ENCODE measurements around the gene RHBDD1. TPM values are rescaled to one million over a fixed set of nuclear protein-coding genes. Genes with fewer than 3 reads are reported as not detected.

The RHBDD1 gene
- total and polyA plus RNA-seq, 5 donors = 9.3 to 47.3 (median 40.9) TPM

DNA sequence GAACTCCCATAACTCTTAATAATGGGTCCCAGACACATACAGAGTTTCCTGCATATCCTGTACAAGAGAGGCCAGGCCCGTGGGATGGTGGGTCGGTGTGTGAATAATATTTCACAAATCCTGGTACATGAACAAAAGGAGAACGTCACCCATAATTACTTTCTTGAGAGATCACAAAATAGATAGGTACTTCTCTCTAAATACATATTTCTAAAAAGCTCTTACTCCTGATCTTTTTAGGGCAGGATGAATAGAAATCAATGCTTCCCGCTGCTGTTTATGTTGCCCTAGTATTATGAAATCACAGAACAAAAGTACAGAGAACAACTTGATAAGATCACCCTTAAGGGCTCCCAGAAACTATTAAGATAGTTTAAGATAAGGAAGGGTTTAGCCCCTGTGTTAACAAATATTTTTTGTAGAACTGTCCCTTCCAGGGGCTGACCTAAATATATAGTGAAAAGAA is 41.6 kb upstream of the RHBDD1 start:
- WGBS = 18% methylated on average over 4 of the region's 4 CpGs
- ATAC-seq (no peak), DNase-seq (no peak)
- peaks cover 6% of the 10 kb centered on the region for H3K4me1 ChIP-seq (ENCODE audit: control insufficient read depth, insufficient read depth, low read length)
- peak overlapping the region; percentile 42 for H3K4me3 ChIP-seq (ENCODE audit: low read length)
- no peaks in the 10 kb centered on the region for H3K9me3 ChIP-seq (ENCODE audit: control insufficient read depth, low read length)
- H3K27me3 ChIP-seq (ENCODE audit: control insufficient read depth, insufficient read depth) = no peaks in the 10 kb centered on the region
- intact Hi-C loops (cut with DNase I) = loop anchor here in 3 of 4 donors (10.0 kb wide), 6 partner anchors 49 to 579 kb away; no protein-coding TSS in a partner anchor
- no peak overlapping the region for H3K27ac ChIP-seq (ENCODE audit: low read length)

DNA sequence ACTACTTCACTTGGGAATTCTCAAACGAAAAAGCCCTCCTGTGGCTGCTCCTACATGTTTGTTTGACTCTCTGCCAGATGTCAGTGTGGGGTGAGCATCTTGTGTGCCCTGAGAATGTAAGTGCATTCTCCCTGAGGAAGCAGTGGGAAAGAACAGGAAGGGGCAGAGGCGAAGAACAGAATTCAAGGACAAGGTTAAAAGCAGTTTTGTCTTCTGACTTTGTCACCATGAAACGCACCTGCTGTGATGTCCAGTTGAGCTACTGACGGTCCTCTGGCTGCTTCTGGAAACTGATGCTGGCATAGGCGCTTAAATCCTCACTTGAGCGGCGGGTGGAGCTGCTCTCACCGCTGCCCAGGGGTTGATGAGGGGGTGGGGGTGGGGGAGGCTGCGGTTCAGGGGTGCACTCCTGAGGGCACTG is 41.1 kb upstream of the RHBDD1 start:
- peak overlapping the region; percentile 69 for H3K27ac ChIP-seq (ENCODE audit: low read length)
- DNase-seq = peak in 2 of 3 donors; percentile 45 to 55
- ATAC-seq = no peak
- 16% methylated on average over 9 of the region's 9 CpGs for WGBS
- intact Hi-C loops (cut with DNase I) = loop anchor here (5.0 to 10.0 kb wide), 9 partner anchors 50 to 580 kb away; no protein-coding TSS in a partner anchor
- no peaks in the 10 kb centered on the region for H3K27me3 ChIP-seq (ENCODE audit: control insufficient read depth, insufficient read depth)
- peaks cover 6% of the 10 kb centered on the region for H3K4me1 ChIP-seq (ENCODE audit: control insufficient read depth, insufficient read depth, low read length)
- no peaks in the 10 kb centered on the region for H3K9me3 ChIP-seq (ENCODE audit: control insufficient read depth, low read length)
- H3K4me3 ChIP-seq (ENCODE audit: low read length) = peak overlapping the region; percentile 42

DNA sequence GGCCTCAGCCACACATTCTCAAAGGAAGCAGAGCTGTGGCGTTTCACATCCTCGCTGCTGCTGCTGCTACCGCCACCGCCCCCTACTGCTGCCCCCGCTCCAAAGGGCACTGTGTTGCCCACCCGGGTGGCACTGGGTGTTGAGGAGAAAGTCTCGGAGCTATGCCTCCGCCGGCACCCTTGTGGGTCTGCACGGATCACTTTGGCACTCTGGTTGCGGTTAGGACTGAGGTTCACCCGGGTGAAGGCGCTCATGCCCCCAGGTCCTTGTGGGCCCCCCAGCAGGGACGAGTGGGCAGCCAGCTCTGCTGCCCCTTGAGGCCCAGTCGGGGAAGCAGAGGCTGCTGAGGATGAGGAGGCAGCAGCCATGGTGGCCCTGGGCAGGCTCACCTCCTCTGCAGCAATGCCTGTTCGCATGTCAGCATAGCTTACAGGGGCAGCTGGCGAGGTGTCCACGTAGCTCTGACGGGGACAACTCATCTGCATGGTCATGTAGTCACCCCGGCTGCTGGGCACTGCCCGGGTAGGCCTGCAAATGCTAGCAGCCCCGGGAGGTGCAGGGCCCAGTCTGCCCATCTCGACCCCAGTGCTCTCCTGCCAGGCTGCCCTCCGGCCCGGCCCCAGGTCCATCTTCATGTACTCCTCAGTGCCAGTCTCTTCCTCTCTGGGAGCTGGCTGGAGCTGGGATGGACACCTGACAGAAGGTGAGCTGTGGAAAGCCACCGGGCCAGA is 40.4 kb upstream of the RHBDD1 start:
- DNase-seq (peak; percentile 23 to 68 (median 59)), ATAC-seq (no peak)
- H3K9me3 ChIP-seq (ENCODE audit: control insufficient read depth, low read length) = no peaks in the 10 kb centered on the region
- intact Hi-C loops (cut with DNase I) = loop anchor here (5.0 to 10.0 kb wide), 9 partner anchors 51 to 581 kb away; no protein-coding TSS in a partner anchor
- H3K27me3 ChIP-seq (ENCODE audit: control insufficient read depth, insufficient read depth) = no peaks in the 10 kb centered on the region
- peak overlapping the region; percentile 42 for H3K4me3 ChIP-seq (ENCODE audit: low read length)
- 48% methylated on average over 26 of the region's 26 CpGs for WGBS
- peaks cover 6% of the 10 kb centered on the region for H3K4me1 ChIP-seq (ENCODE audit: control insufficient read depth, insufficient read depth, low read length)
- peak overlapping the region; percentile 63 for H3K27ac ChIP-seq (ENCODE audit: low read length)

DNA sequence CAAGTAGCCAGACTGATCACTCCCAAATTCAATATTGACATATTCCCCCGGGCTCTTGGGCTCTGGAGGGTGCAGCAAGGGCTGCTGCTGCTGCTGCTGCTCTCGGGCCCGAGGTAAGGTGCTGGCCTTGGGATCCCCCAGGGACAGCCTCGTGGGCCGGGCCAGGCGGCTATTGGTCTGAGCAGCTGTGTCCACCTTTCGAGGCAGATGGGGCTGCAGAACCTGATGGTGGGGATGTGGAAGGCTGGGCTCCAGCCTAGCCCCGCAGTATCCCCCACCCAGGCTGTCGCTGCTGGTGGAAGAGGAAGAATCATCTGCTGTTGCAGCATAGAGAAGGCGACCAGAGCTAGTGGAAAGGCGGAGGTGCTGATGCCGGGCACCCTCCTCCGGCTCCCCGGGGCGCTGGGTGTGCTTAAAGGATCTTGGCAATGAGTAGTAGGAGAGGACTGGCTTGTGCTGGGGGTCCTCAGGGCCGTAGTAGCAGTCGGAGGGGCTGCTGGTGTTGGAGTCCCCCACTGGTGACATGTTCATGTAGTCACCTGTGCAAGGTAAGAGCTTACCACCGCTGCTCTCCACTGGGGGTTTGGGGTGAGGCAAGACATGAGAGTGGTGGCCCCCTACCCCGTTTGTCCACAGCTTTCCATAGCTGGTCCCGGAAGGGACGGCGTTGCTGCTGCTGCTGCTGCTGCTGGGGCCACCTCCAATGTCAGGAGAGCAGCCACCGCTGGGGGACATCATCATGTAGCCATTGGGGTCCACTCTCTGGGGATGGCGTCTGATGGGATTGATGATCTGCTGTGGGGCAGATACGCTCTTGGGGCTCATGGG is 39.6 kb upstream of the RHBDD1 start:
- peak; percentile 14 to 58 (median 51) for DNase-seq

DNA sequence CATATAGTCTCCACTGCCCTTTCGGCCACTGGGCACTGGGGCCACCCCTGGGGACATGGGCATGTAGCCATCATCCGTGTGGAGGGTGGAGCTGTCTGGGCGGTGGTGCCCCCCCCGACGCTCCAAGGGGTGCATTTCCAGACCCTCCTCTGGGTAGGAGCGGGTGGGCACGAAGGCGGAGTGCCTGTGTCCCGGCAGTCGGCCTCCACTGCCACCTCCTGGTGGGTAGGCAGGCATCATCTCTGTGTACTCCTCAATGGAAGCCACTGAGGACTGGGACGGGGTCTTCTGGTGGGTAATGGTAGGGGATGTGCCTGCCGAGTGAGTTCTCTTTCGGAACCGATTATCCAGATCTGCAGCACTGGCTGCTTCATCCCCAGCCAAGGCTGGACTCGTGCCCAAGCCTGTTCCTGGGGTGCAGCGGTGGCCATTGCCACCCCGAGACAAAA is 39.0 kb upstream of the RHBDD1 start:
- Histone ChIP-seq H3K4me1 (ENCODE audit: control insufficient read depth, insufficient read depth, low read length) (peaks cover 3% of the 10 kb centered on the region), H3K9me3 (ENCODE audit: control insufficient read depth, low read length) (no peaks in the 10 kb centered on the region), H3K27me3 (ENCODE audit: control insufficient read depth, insufficient read depth) (no peaks in the 10 kb centered on the region), H3K27ac (ENCODE audit: low read length) (no peak overlapping the region), H3K4me3 (ENCODE audit: low read length) (no peak overlapping the region)
- intact Hi-C loops (cut with DNase I) = loop anchor here (5.0 to 10.0 kb wide), 9 partner anchors 52 to 582 kb away; no protein-coding TSS in a partner anchor
- DNase-seq (peak; percentile 59 to 83 (median 83)), ATAC-seq (peak; percentile 33 to 37)
- 54% methylated on average over 17 of the region's 17 CpGs for WGBS

More for the DNA sequence above, 39.6 kb upstream of the RHBDD1 start:
- no peak for ATAC-seq
- H3K4me3 ChIP-seq (ENCODE audit: low read length) = peak overlapping the region; percentile 20
- intact Hi-C loops (cut with DNase I) = loop anchor here (5.0 to 10.0 kb wide), 9 partner anchors 51 to 581 kb away; no protein-coding TSS in a partner anchor
- H3K27ac ChIP-seq (ENCODE audit: low read length) = peak overlapping the region; percentile 63
- 56% methylated on average over 25 of the region's 25 CpGs for WGBS
- no peaks in the 10 kb centered on the region for H3K9me3 ChIP-seq (ENCODE audit: control insufficient read depth, low read length)
- H3K4me1 ChIP-seq (ENCODE audit: control insufficient read depth, insufficient read depth, low read length) = peaks cover 3% of the 10 kb centered on the region
- no peaks in the 10 kb centered on the region for H3K27me3 ChIP-seq (ENCODE audit: control insufficient read depth, insufficient read depth)

DNA sequence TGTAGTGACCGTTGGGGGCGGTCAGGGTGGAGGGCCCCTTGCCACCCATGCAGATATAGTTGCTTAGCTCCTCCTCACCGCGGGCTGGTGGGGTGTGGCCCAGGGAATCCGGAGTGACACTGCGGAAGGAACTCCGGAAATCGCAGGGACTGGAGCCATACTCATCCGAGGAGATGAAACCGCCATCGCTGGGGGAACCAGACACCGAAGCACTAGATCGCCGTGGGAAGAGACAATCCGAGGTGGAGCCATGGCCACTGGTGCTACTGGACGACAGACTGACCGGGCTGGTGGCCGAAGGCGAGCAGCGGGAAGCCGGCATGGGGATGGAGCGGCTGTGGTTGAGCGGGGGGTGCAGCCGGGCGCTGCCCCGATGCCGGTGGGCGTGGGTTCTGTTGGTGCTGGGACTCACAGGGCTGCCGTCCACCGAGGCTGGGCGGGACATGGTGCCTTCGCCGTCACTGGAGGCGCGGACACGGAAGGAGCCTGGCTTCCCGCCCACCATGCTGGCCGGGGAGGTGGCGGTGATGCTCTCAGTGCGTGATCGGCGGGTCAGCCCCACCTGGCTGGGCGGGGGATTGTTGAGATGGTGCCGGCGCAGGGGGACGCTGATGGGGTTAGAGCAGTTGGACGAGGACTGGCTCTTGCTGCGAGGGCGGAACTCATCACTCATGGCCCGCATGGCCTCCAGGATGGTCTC is 38.4 kb upstream of the RHBDD1 start:
- intact Hi-C loops (cut with DNase I) = loop anchor here (5.0 to 10.0 kb wide), 9 partner anchors 53 to 583 kb away; no protein-coding TSS in a partner anchor
- 67% methylated on average over 50 of the region's 50 CpGs for WGBS
- Histone ChIP-seq H3K27ac (ENCODE audit: low read length) (peak overlapping the region; percentile 10), H3K9me3 (ENCODE audit: control insufficient read depth, low read length) (no peaks in the 10 kb centered on the region), H3K4me3 (ENCODE audit: low read length) (no peak overlapping the region), H3K4me1 (ENCODE audit: control insufficient read depth, insufficient read depth, low read length) (peaks cover 3% of the 10 kb centered on the region), H3K27me3 (ENCODE audit: control insufficient read depth, insufficient read depth) (no peaks in the 10 kb centered on the region)
- DNase-seq (peak; percentile 54 to 85 (median 78)), ATAC-seq (no peak)

DNA sequence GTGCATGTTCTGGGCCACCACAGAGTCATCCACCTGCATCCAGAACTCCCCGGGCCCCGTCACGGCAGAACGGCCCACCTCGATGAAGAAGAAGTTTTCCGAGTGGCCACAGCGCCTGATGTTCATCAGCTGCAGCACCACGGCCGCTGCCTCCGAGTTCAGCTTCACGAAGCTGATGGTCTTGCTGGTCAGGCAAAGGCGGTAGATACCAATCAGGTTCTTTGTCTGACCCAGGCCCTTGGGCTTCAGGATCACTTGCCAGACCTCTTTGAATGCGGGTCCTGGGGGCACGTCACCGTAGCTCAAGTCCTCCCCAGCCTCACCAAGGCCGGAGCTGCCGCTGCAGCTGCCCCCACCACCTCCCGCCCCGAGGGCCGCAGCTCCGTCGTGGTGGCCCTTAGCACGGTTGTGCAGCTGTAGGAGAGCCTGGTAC is 37.8 kb upstream of the RHBDD1 start:
- DNase-seq = peak in 2 of 3 donors; percentile 18 to 43
- Histone ChIP-seq H3K27me3 (ENCODE audit: control insufficient read depth, insufficient read depth) (no peaks in the 10 kb centered on the region), H3K9me3 (ENCODE audit: control insufficient read depth, low read length) (no peaks in the 10 kb centered on the region), H3K4me3 (ENCODE audit: low read length) (peak overlapping the region; percentile 79), H3K4me1 (ENCODE audit: control insufficient read depth, insufficient read depth, low read length) (peaks cover 3% of the 10 kb centered on the region), H3K27ac (ENCODE audit: low read length) (peak overlapping the region; percentile 10)
- WGBS = 42% methylated on average over 23 of the region's 23 CpGs
- intact Hi-C loops (cut with DNase I) = loop anchor here (5.0 to 10.0 kb wide), 9 partner anchors 53 to 583 kb away; no protein-coding TSS in a partner anchor
- no peak for ATAC-seq

DNA sequence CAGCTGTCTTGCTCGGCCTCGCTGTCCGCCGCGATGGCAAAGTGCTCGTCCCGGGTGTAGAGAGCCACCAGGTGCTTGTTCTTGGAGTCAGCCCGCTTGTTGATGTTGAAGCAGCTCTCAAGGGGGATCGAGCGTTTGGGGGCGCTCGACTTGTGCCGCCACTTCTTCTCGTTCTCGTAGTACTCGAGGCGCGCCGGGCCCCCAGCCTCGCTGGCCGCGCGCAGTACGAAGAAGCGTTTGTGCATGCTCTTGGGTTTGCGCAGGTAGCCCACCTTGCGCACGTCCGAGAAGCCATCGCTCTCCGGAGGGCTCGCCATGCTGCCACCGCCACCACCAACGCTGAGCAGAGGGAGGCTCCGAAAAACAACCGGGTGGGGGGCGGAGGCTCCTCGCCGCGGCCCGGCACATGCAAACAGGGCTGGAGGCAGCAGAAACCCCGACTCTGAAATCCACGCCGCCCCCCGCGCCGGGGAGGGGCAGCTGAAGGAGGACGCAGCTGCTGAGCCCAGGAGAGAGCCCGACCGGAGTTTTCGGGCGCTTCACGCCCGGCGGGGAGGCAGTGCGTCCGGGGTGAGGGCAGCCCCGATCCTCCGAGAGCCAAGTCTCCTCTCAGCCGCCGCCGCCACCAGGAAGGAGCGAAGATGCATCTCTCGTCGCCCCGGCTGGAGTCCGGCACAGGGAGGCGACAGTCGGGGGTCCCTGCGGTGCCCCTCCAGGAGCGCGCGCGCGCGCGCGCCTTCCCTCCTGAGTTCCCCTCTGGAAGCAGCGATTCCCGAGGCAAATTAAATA is 37.2 kb upstream of the RHBDD1 start:
- H3K9me3 ChIP-seq (ENCODE audit: control insufficient read depth, low read length) = no peaks in the 10 kb centered on the region
- peak overlapping the region; percentile 79 for H3K4me3 ChIP-seq (ENCODE audit: low read length)
- 5% methylated on average over 80 of the region's 80 CpGs for WGBS
- ATAC-seq = no peak
- peak overlapping the region; percentile 34 for H3K27ac ChIP-seq (ENCODE audit: low read length)
- peaks cover 3% of the 10 kb centered on the region for H3K4me1 ChIP-seq (ENCODE audit: control insufficient read depth, insufficient read depth, low read length)
- DNase-seq = peak; percentile 42 to 79 (median 74)
- no peaks in the 10 kb centered on the region for H3K27me3 ChIP-seq (ENCODE audit: control insufficient read depth, insufficient read depth)
- intact Hi-C loops (cut with DNase I) = loop anchor here (5.0 to 10.0 kb wide), 9 partner anchors 54 to 584 kb away; no protein-coding TSS in a partner anchor

DNA sequence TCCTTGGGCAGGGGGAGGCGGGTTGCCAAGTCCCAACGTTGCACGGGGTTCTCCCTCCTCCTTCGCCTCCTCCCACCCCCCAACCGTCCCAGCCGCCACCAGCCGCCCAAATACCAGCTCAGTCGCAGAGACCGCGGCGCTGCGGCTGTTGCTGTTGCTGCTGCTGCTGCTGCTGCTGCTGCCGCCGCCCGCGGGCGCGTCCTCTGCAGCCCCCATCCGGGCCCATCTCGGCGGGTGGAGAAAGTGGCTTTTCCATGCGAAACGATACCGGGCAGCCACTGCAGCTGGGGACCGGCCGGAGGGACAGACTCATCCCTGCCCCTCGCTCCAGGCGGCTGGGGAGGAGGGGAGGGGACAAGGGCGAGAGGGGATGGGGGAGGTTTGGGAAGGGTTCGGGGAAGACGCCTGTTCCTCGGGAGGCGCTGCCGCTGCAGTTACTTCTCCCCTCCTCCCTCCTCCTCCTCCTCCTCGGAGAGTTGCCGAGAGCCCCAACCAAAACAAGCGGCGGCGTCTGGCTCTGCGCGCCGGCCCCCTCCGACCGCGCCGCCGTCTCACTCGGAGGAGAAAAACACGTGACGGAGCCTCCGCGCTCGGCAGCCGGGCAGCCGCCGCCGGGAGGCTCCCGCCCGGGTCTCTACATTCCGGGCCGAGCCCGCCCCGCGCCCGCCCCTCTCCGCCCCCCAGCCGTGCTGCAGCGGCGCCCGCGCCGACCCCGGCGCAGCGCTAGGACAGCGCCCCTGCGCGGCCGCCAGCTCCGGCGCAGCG is 36.5 kb upstream of the RHBDD1 start, which contains the start of gene IRS1:
Gene IRS1 (minus strand): TSS at position 610 of the 765 bp plus-strand sequence. CDS start 1,082 bp downstream, outside the sequence.
- DNase-seq (peak; percentile 77 to 92 (median 92)), ATAC-seq (peak; percentile 60 to 66)
- Histone ChIP-seq H3K27me3 (ENCODE audit: control insufficient read depth, insufficient read depth) (no peaks in the 10 kb centered on the region), H3K27ac (ENCODE audit: low read length) (peak within 1 kb of the TSS; percentile 83), H3K4me1 (ENCODE audit: control insufficient read depth, insufficient read depth, low read length) (peaks cover 3% of the 10 kb centered on the region), H3K4me3 (ENCODE audit: low read length) (peak within 1 kb of the TSS; percentile 79), H3K9me3 (ENCODE audit: control insufficient read depth, low read length) (no peaks in the 10 kb centered on the region)
- WGBS = under 1% methylated on average over 82 of the region's 82 CpGs
- intact Hi-C loops (cut with DNase I) = loop anchor here (5.0 to 10.0 kb wide), 9 partner anchors 55 to 585 kb away; no protein-coding TSS in a partner anchor
